Tibial nerve (tissue), 4 donors: ENCODE measurements around the gene MTRF1L. TPM values are rescaled to one million over a fixed set of nuclear protein-coding genes. Genes with fewer than 3 reads are reported as not detected.
A peak's percentile ranks its signal among the peaks of the same experiment; 100 is the strongest.

Experiments
- DNase-seq, 2 donors: peaks; one replicate each; pipeline ENCODE4 v3.0.0-alpha.2; 2019; ENCODE audit warnings: low spot score in 2 of 2
- H3K27ac ChIP-seq, 4 donors: fragments of 200-600 bp; sonication (generic) in 3 of 4; one replicate each; pipeline ENCODE4 v1.5.1; 2017 to 2019; ENCODE audit warnings: mild to moderate bottlenecking in 1 of 4
- H3K27me3 ChIP-seq, 2 donors: fragments of 200-600 bp; sonication (generic) in 1 of 2; one replicate each; pipeline versions ENCODE4 v1.5.1 to v1.6.0; 2017 to 2019
- H3K36me3 ChIP-seq, 3 donors: fragments of 200-600 bp; sonication (generic); one replicate each; pipeline ENCODE4 v1.5.1; 2018 to 2019
- H3K4me1 ChIP-seq, 4 donors: fragments of 200-600 bp; sonication (generic) in 3 of 4; one replicate each; pipeline ENCODE4 v1.5.1; 2017 to 2019
- H3K4me3 ChIP-seq, 4 donors: fragments of 200-600 bp; sonication (generic) in 3 of 4; one replicate each; pipeline ENCODE4 v1.5.1; 2017 to 2019; ENCODE audit warnings: mild to moderate bottlenecking in 1 of 4, moderate library complexity in 1 of 4
- H3K9me3 ChIP-seq, 4 donors: fragments of 200-600 bp; sonication (generic) in 3 of 4; one replicate each; pipeline ENCODE4 v1.5.1; 2017 to 2019
- CTCF ChIP-seq, 5 experiments: fragments of 200-600 bp in 3 of 5; fragments of 450-650 bp in 2 of 5; sonication (generic) in 3 of 5; IDR thresholded peaks; one replicate each; pipeline ENCODE4 v1.5.1; 2016 to 2019; ENCODE audit warnings: antibody characterized with exemption in 5 of 5, mild to moderate bottlenecking in 3 of 5, moderate library complexity in 2 of 5
- EP300 ChIP-seq, 2 donors: sonication (generic); formaldehyde crosslinking; IDR thresholded peaks; one replicate each; pipeline ENCODE4 v1.6.1; 2017; ENCODE audit warnings: antibody characterized with exemption in 2 of 2, mild to moderate bottlenecking in 1 of 2
- POLR2A ChIP-seq, 2 donors: fragments of 450-650 bp; IDR thresholded peaks; one replicate each; pipeline ENCODE4 v1.6.1; 2017; ENCODE audit warnings: antibody characterized with exemption in 2 of 2, mild to moderate bottlenecking in 2 of 2, moderate library complexity in 2 of 2
- WGBS, 2 donors: methylation state at CpG; one replicate each; pipeline ENCODE4 v1.1.5; 2018; 5-methylcytosine and 5-hydroxymethylcytosine counted together
- total RNA-seq, 4 donors: library from RNA; depleted of rRNA; stranded (reverse); fragments of >200 nt; gene quantifications; one replicate each; pipeline ENCODE4 v1.1.0, GENCODE V29; 2016

Gene MTRF1L
- total RNA-seq, 4 donors from 2014 or later = 10.6 to 22.3 (median 12.4) TPM

GRCh38 chr6:152957796-152958195 lies 44.7 kb downstream of the MTRF1L start:
- Histone ChIP-seq H3K4me3 (no peak overlapping the region), H3K36me3 (no peaks in the 10 kb centered on the region), H3K27me3 (no peaks in the 10 kb centered on the region), H3K9me3 (peaks cover 0 to 12% (median 0%) of the 10 kb centered on the region in 4 donors), H3K27ac (no peak overlapping the region), H3K4me1 (no peaks in the 10 kb centered on the region)
- WGBS, 2 donors = 65 to 77% methylated on average over 1 of the region's 1 CpG
- TF ChIP-seq POLR2A (IDR thresholded peaks at IDR 0.05) (no peak), EP300 (IDR thresholded peaks at IDR 0.05) (no peak), CTCF (IDR thresholded peaks at IDR 0.05) (no peak)
- no peak for DNase-seq

GRCh38 chr6:152954443-152954842 lies 48.1 kb downstream of the MTRF1L start:
- no peak overlapping the region for H3K4me3 ChIP-seq
- DNase-seq = no peak
- no peak overlapping the region for H3K27ac ChIP-seq
- no peaks in the 10 kb centered on the region for H3K4me1 ChIP-seq
- H3K27me3 ChIP-seq = no peaks in the 10 kb centered on the region
- TF ChIP-seq EP300 (IDR thresholded peaks at IDR 0.05) (no peak), CTCF (IDR thresholded peaks at IDR 0.05) (no peak), POLR2A (IDR thresholded peaks at IDR 0.05) (no peak)
- 68 to 70% methylated on average over 3 of the region's 3 CpGs for WGBS, 2 donors
- peaks cover 0 to 12% (median 0%) of the 10 kb centered on the region in 4 donors for H3K9me3 ChIP-seq
- H3K36me3 ChIP-seq = no peaks in the 10 kb centered on the region

DNA sequence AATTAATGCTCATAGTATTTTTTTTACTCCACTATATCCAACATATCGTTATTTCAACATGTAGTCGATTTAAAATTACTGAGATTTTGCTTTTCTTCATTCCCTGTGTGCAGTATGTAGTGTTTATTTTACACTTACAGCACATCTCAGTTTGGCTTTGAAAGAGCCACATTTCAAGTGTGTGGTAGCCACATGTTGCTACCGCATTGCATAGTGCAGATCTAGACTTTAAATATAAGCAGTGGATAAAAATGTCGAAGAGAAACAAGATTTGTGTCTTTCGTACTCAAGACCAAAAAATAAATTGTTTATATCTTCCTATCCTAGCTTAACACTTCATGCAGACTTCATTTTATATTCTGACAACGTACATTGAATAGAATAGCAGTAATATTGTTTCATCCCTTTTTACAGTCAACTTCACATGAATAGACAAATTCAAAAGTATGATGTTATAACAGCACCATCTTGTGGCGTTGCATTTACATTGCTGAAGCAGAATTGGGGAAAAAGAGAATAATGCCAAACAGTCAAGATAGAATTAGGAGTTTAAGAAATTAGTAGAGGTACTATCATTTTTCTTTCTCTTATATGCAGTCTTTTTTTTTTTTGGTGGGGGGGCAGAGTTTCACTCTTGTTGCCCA lies 49.5 kb downstream of the MTRF1L start:
- no peaks in the 10 kb centered on the region for H3K27me3 ChIP-seq
- peaks cover 0 to 6% (median 0%) of the 10 kb centered on the region in 4 donors for H3K4me1 ChIP-seq
- no peaks in the 10 kb centered on the region for H3K36me3 ChIP-seq
- TF ChIP-seq EP300 (IDR thresholded peaks at IDR 0.05) (no peak), CTCF (IDR thresholded peaks at IDR 0.05) (peak in 4 of 5 experiments; percentile 16 to 48 (median 24))
- WGBS, 2 donors = 65 to 70% methylated on average over 7 of the region's 7 CpGs
- H3K9me3 ChIP-seq = peaks cover 0 to 12% (median 0%) of the 10 kb centered on the region in 4 donors
- DNase-seq = no peak
- no peak overlapping the region for H3K27ac ChIP-seq
- H3K4me3 ChIP-seq = no peak overlapping the region

DNA sequence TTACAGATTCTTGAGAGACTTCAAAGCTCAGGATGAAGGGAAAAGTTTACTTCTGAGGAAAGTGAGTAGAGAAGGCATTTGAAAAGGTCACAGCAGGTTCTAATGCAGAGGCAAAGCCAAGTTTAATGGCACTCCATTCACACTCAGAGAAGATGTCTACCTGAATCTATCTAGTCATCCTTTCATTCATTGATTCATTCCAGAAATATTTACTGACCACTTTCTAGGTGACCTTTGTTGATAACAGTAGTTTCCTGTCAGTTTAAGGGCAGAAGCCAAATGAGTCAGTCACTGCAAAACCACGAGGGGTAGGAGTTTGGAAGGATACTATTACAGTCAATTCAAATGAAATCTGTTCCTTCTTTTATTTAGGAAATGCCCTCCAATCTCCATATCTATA lies 50.5 kb downstream of the MTRF1L start:
- TF ChIP-seq CTCF (IDR thresholded peaks at IDR 0.05) (no peak), POLR2A (IDR thresholded peaks at IDR 0.05) (no peak), EP300 (IDR thresholded peaks at IDR 0.05) (no peak)
- 14% methylated on average over 1 of the region's 1 CpG for WGBS, 2 donors

GRCh38 chr6:152950240-152950639 lies 52.3 kb downstream of the MTRF1L start:
- H3K36me3 ChIP-seq = no peaks in the 10 kb centered on the region
- H3K9me3 ChIP-seq = no peaks in the 10 kb centered on the region
- H3K4me1 ChIP-seq = peaks cover 0 to 8% (median 0%) of the 10 kb centered on the region in 4 donors
- no peak for DNase-seq
- H3K27me3 ChIP-seq = no peaks in the 10 kb centered on the region
- H3K27ac ChIP-seq = no peak overlapping the region
- 76 to 79% methylated on average over 3 of the region's 3 CpGs for WGBS, 2 donors
- H3K4me3 ChIP-seq = no peak overlapping the region
- TF ChIP-seq EP300 (IDR thresholded peaks at IDR 0.05) (no peak), POLR2A (IDR thresholded peaks at IDR 0.05) (no peak), CTCF (IDR thresholded peaks at IDR 0.05) (no peak)

More for the DNA sequence above, 50.5 kb downstream of the MTRF1L start:
- Histone ChIP-seq H3K4me1 (peaks cover 0 to 8% (median 0%) of the 10 kb centered on the region in 4 donors), H3K36me3 (no peaks in the 10 kb centered on the region), H3K4me3 (no peak overlapping the region), H3K27me3 (no peaks in the 10 kb centered on the region), H3K9me3 (peaks cover 0 to 12% (median 0%) of the 10 kb centered on the region in 4 donors), H3K27ac (no peak overlapping the region)
- no peak for DNase-seq
